Kasumi-1 (cell line): ENCODE results near the gene SMURF1.

Experiments
- DNase-seq, 2 experiments: peaks; one replicate each; lab custom pipeline; 2025; lab: John Stamatoyannopoulos, UW

SMURF1 gene

GRCh38 chr7:99005776-99006175, 138.1 kb downstream of the SMURF1 start:
- no peak for DNase-seq

GRCh38 chr7:99004781-99005500, 139.0 kb downstream of the SMURF1 start:
- DNase-seq, result no peak

DNA sequence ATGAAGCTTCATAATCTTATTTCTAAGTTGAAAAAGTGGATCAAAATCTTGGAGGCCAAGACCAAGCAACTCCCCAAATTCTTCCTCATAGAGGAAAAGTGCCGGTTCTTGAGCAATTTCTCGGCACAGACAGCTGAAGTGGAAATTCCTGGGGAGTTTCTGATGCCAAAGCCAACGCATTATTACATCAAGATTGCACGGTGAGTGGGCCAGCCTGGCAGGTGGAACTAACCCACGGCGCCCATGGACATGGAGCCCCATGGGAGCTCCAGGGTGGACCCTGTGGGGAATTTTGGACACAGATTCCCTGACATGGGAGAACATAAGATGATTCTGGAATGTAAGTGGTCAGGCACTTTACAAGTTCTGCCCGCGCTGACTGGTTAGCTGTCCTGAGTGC, 139.7 kb downstream of the SMURF1 start:
- DNase-seq, result no peak

DNA sequence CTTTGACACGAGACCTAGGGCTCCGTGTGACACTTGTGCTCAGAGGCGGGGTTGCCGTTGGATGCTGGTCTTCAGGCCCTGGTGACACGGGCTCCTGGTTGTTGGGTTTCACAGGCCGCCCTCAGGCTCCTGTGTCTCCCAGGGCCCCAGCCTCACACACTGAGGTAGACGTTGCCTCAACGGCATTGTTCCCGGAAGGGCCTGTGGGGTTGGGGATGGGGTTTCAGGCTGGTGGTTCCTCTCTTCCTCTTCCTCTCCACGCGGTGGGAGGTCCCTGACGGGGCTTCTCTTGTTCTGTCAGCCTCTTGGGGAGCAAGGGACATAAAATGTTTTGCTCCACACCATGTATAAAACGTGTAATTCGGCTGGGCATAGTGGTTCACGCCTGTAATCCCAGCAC, 140.5 kb downstream of the SMURF1 start:
- DNase-seq, result no peak

DNA sequence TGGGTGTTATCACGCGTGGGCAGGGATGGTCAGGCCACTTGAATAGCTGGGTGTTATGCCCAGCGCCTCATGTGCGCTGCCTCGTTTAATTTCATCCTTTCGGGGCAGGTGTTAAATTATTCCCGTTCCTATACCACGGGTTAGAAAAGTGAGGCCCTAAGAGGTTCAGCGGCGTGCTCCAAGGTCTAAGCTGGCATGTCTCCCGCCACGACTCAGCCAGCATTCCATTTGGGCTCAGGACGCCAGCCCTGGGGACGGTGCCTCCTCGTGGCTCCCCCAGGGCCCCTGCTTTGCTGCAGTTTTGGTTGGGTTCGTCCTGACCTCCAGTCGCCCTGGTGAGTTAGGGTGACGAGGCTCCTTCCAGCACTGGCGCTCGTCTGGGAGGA, 141.1 kb downstream of the SMURF1 start:
- DNase-seq, result no peak

DNA sequence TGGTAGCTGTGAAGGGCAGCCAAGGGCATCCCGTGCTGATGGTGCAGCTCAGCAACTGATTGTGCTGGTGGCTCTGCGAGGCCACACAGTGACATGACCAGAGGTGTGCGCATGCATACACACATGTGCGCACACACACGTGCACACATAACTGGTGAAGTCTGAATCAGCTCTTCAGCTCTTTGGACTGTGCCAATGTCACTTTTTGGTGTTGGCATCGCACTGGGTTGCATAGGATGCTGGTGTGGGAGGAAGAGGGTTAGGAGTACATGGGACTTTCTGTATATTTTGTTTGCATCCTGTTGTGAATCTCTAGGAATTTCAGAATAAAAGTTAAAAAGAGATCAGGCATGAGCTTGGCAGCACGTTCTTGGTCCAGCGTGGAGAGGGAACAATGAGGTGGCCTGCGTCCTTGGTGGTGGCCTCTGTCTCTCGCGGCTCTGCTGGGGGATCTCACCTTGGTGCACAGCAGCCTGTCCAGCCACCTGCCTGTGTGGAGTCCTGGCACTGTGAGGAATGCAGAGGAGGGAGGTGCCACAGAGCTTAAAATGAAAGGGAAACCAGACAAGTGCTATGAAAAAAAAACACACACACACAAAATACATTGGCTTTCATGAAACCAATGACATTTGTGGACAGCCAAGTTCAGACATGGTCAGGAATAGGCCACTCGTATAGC, 141.6 kb downstream of the SMURF1 start:
- no peak for DNase-seq

GRCh38 chr7:99001482-99002147, 142.3 kb downstream of the SMURF1 start:
- no peak for DNase-seq

DNA sequence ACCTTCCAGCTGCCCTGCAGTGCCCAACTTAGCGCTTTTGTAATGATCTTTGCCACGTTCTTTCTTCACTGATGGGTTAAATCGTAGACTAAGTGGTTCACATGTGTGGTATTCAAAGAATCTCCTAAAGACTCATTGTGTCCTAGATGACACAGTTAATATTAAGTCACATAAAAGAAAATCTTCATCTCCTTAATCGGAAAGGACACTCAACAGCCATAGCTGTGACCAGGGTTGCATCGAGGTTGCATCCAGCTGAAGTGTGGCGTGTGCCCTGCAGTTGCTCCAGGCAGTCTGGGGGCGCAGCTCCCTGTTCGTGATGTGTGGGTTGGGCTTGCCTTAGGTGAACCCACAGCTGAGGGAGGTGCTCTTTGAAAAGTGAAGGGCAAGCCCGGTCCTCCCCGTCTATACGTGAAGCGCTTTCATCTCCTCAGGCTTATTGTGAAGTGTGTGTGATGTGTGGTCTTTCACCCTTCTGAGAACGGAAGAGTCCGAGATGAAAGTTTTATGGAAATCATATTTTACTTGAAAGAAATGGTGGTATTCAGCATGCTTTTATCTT, 142.9 kb downstream of the SMURF1 start:
- no peak for DNase-seq

DNA sequence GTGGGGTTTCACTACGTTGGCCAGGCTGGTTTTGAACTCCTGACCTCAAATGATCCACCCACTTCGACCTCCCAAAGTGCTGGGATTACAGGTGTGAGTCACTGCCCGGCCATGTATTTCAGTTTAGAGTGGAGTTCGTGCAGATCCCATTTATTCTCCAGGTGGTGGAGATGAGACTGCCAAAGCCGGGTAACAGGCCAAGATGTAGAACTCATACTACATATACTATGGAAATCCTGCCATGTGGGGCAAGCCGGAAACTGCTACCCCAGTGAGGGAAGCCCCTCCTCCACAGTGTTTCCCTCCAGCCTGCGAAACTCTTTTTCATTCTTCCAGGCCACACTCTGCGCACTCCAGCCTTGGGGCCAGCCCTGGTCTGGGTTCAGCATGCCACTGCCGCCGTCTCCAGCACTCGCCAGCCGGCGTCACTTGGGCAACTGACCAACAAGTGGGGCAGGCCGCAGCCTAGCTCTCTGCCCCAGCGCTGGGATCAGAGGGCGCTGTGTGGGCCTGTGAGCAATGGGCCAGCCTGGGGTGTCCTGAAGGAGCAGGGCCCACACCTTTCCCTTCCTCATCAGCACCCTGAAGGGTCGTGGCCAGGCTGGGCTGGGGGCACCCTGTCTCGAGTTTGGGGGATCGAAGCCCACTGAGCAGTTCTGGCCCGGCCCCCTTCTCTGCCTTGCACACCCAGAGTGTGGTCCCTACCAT, 143.6 kb downstream of the SMURF1 start:
- no peak for DNase-seq

DNA sequence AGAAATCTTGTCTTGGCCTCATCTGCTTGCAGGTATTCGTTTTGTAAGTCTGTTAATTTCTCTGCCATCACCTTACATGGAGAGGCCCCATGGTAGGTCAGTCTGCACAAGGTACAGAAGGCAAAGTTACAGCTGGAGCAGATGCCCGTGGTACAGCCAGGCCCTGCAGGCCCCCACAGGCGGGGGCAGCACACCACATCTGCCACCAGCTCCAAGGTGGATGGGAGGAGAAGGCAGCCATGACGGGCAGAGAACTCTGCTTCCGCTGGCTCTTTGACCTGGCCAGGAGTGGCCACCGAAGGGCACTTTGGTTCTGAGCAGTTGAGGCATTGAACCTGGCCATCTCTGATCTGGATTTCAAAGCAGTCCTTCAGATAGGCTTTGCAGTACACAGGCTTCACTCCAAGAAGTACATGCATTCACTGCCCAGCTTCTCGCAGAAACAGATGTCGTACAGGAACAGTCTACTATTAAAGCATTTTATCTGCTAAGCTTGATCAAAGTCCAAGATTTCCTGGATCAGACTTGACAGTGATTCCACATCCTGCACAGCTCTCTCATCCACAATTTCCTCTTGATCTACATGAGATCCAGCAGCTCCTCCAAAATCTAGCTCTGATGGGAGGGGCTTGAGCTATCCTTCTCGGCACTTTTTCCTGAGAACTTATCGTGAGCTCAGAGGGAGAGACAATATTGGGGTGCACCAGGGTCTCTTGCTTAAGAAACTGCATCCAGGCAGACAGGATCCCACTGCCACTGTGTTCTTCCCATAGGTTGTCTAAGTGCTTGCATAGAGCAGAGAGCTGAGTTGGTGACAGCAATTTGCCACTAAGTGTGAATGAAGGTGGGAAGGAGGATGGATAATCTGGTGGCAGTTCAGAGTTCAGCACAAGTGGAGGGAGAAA, 144.8 kb downstream of the SMURF1 start:
- no peak for DNase-seq

DNA sequence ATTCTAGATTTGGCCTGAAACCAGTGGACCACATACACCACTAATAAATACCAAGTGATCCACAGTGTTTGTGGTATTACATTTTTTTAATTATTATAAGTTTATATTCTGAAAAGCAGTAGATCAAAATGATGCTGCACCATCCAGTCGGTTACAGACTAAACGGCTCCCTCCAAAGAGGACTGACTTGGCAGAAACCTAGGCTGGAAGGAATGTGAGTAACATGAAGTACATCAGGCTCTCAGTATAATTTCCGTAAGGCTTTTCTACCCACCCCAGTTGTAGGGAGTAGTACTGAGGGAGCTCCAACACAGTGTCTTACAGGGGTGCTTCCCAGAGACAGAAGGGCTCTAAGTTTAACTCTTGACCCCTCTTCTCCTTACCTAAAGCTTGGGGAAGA, 146.1 kb downstream of the SMURF1 start:
- no peak for DNase-seq

DNA sequence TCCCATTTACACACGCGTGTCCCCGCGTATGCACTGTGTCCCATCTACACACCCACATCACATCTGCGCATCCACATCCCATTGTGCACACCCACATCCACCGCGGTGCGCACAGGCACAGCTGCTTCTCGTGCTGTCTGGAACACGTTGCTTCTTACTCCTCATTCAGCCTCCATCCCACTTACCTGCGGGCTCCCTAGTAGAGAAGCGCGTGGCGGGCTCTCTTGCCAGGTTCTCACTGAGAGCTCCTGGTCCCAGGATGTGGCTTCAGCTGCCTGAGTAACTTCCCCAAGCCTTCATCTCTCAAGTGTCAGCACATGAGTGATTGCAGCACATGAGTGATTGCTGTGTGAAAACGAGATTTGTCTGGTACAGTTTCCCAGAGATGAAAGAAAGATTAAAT, 147.8 kb downstream of the SMURF1 start:
- no peak for DNase-seq

GRCh38 chr7:98995523-98996149, 148.3 kb downstream of the SMURF1 start:
- DNase-seq, result no peak

DNA sequence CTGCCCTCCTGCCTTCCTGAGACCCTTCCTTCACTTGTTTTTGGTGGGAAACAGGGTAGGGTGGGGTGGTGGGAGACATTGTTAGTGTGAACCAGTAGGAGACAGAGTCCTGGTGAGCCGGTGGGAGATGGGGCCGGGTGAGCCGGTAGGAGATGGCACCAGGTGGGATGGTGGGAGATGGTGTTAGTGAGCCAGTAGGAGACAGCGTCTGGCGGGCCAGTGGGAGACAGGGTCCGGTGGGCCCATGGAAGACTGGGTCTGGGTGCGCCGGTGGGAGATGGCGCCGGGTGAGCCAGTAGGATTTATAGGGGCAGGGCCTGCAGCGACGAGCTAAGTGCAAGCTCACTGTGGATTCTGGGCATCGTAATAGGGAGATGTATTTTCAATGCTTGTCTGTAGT, 148.8 kb downstream of the SMURF1 start:
- DNase-seq, result no peak

DNA sequence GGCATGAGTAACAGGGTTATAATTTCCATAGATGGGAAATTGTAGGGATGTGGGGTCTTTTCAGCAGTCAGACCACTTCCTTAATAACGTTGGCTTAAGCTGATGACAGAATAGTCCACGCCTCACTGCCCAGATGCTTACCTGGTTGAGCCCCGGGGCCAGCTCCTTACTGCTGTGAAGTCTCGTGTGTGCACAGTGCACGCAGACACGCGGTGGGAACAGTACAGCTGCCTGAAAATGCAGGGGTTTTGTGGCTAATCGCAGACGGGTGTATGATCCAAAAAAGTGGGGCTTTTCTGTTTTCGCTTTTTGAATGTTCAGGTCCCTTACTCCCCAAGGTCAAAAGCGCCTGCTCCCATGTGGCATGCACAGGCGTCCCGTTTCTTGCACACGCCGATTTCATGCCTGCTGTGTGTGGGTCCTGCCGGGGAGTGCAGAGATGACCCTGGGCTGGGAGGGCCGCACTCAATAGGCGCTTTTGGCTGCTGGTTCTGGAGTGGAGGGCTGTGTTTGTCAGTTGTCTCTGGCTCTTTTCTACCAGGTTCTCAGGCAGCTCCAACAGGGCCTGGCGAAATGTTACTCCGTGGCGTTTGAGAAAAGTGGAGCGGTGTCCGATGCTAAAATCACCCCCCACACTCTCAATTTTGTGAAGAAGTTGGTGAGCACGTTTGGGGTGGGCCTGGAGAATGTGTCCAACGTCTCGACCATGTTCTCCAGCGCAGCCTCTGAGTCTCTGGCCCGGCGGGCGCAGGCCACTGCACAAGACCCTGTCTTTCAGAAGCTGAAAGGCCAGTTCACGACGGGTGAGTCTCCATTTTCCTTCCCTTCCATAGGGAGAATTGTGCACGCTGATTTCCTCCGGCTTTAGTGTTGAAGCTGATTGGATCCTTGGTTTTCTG, 149.6 kb downstream of the SMURF1 start:
- DNase-seq, result no peak

- DNase-seq, result no peak
These were observed 150.6 kb downstream of the SMURF1 start for GRCh38 chr7:98993024-98993897.

- DNase-seq, result no peak
These were observed 151.8 kb downstream of the SMURF1 start for GRCh38 chr7:98992076-98992475.

DNA sequence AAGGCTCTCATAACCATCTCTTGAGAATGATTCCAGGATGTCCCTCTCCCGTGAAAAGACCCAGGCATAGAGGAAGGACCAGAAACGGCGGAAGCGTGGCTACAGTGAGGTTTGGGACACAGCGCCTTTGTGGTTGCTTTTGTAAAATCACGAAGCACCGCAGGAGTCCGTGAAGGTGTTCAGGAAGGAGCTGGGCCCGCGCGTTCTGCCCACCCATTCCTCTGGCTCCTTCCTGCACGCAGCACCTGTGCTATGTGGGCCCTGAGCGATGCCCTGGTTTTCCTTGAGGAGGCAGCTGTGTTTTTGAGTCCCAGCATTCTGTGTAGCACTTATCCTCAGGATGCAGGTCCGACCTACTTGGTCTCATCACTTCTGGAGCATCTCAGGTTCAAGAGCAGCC, 152.8 kb downstream of the SMURF1 start:
- no peak for DNase-seq

DNA sequence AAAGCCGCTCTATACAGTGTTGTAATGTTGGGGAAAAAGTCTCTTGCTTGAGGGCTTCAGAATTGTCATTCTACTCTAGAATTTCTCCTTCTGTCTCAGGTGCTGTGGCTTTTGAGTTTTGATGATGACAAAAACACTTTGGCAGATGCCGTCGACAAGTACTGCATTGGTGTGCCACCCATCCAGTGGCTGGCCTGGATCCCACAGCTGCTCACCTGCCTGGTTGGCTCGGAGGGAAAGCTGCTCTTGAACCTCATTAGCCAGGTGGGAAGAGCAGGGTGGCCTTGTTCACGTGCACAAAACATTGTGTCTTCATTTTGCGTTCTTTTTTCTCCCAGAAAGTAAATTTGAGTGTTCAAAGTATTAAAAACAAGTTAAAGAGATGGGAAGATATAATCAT, 153.6 kb downstream of the SMURF1 start:
- DNase-seq, result no peak
